Left lung (tissue), 10 donors: ENCODE results near the gene NAP1L4. TPM values are rescaled to one million over a fixed set of nuclear protein-coding genes. Genes with fewer than 3 reads are reported as not detected.

Experiments used
- ATAC-seq: fragments of 200-7000 bp; cut with Tn5 transposase; one replicate; pipeline ENCODE4 v1.9.1; 2020; ENCODE audit warnings: moderate library complexity
- DNase-seq, 4 donors: peaks; one replicate each; pipeline ENCODE4 v3.0.0-alpha.2; 2013 to 2020
- H3K27ac ChIP-seq, 2 donors: fragments of 200-600 bp; sonication (generic) in 1 of 2; one replicate each; pipeline versions ENCODE4 v1.5.0 to v1.8.0; 2020 to 2021
- H3K27me3 ChIP-seq, 2 donors: fragments of 200-600 bp; sonication (generic) in 1 of 2; one replicate each; pipeline versions ENCODE4 v1.5.0 to v1.8.0; 2020 to 2021
- H3K36me3 ChIP-seq, 2 donors: fragments of 200-600 bp; sonication (generic) in 1 of 2; one replicate each; pipeline versions ENCODE4 v1.5.0 to v1.8.0; 2020 to 2021
- H3K4me1 ChIP-seq, 2 donors: fragments of 200-600 bp; one replicate each; pipeline ENCODE4 v1.8.0; 2021
- H3K4me3 ChIP-seq, 2 donors: fragments of 200-600 bp; sonication (generic) in 1 of 2; one replicate each; pipeline versions ENCODE4 v1.5.0 to v1.8.0; 2020 to 2021; ENCODE audit warnings: mild to moderate bottlenecking in 1 of 2
- H3K9me3 ChIP-seq, 2 donors: fragments of 200-600 bp; sonication (generic) in 1 of 2; one replicate each; pipeline versions ENCODE4 v1.5.0 to v1.8.0; 2020 to 2021
- intact Hi-C, 2 donors: fragments of 100-400 bp; cut with DNase I; formaldehyde crosslinking; loops; one replicate each; pipeline versions ENCODE4 v1.11.2 to v1.14.2; 2022
- polyA plus RNA-seq, 6 donors: library from polyadenylated mRNA; unstranded; fragments of 120-200 nt; gene quantifications; one replicate each; pipeline ENCODE4 v1.2.1, GENCODE V29; 2013; ENCODE audit not compliant: insufficient read length in 6 of 6
- total RNA-seq, 2 donors: library from RNA; stranded (reverse); fragmentation: NEBNext Ultra II Directional; extraction: Animal tissue kit (Norgen Biotek cat#: 25700); gene quantifications; one replicate each; pipeline ENCODE4 v1.2.1, GENCODE V29; 2021
- TF ChIP-seq, protein P1 (sequence below), 2 donors: fragments of 200-600 bp; sonication (generic) in 1 of 2; IDR thresholded peaks; one replicate each; pipeline versions ENCODE4 v1.5.0 to v1.8.0; 2021; ENCODE audit warnings: antibody characterized with exemption in 2 of 2
- donor health status: DM: no; HTN: yes; CAD: no.
- donor health status: DM: no; HTN: no; CAD: no.

Gene NAP1L4
- total and polyA plus RNA-seq, 8 donors: 101 to 204 (median 180) TPM

DNA sequence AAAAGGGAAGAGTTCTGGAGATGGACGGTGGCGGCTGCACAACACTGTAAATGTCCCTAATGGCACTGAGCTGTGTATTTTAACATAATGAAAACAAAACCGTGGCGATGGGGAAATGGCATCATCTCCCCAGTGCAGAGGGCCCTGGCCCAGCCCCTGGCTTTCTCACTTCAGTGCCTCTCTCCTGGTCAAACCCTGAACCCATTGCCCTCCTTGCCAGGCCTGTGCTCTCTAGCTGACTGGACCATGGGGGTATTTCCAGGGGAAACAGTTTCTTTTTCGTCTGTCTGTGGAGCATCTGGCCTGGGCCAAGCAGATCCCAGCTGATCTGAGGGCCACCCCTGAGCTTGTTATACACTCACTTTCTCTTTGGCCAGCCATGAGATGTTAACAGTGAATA is 17.4 kb upstream of the NAP1L4 start:
- no peak overlapping the region for H3K27ac ChIP-seq
- H3K4me1 ChIP-seq: no peaks in the 10 kb centered on the region
- no peak overlapping the region for H3K4me3 ChIP-seq
- ATAC-seq (no peak), DNase-seq (peak in 1 of 4 donors; percentile 14)
- no peaks in the 10 kb centered on the region for H3K9me3 ChIP-seq
- TF ChIP-seq, protein P1, sequence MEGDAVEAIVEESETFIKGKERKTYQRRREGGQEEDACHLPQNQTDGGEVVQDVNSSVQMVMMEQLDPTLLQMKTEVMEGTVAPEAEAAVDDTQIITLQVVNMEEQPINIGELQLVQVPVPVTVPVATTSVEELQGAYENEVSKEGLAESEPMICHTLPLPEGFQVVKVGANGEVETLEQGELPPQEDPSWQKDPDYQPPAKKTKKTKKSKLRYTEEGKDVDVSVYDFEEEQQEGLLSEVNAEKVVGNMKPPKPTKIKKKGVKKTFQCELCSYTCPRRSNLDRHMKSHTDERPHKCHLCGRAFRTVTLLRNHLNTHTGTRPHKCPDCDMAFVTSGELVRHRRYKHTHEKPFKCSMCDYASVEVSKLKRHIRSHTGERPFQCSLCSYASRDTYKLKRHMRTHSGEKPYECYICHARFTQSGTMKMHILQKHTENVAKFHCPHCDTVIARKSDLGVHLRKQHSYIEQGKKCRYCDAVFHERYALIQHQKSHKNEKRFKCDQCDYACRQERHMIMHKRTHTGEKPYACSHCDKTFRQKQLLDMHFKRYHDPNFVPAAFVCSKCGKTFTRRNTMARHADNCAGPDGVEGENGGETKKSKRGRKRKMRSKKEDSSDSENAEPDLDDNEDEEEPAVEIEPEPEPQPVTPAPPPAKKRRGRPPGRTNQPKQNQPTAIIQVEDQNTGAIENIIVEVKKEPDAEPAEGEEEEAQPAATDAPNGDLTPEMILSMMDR (IDR thresholded peaks at IDR 0.05): no peak
- no peaks in the 10 kb centered on the region for H3K27me3 ChIP-seq
- H3K36me3 ChIP-seq: peaks cover 0 to 100% of the 10 kb centered on the region in 2 donors
- intact Hi-C loops: no loop called here

DNA sequence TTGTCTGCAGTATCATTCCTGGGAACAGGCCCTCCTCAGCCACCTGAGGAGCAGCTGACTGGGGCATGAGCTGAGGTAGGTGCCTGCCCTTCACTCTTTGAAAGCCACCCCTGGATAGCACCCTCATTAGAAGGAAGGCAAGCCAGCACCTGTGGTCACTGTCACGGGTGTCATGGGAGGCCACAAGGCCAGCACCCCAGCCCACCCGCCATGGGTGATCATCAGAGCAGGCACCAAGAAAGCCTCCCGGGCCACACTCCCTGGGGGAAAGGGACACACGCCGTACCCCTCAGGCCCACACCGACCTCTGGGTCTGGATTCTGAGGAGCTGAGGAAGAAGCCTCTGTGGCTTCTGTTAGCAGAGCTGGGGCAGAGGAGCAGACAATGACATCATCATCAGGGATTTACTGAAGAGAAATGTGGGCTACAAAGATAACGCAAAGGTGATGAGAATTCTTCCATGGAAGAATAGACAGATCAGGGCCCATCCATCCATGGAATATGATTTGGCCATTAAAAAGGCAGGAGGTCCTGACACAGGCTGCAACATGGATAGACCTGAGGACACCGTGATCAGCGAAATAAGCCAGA is 16.7 kb upstream of the NAP1L4 start:
- Histone ChIP-seq H3K27ac (no peak overlapping the region), H3K4me3 (no peak overlapping the region), H3K4me1 (no peaks in the 10 kb centered on the region), H3K9me3 (no peaks in the 10 kb centered on the region), H3K36me3 (peaks cover 0 to 100% of the 10 kb centered on the region in 2 donors), H3K27me3 (no peaks in the 10 kb centered on the region)
- DNase-seq (peak in 1 of 4 donors; percentile 19), ATAC-seq (no peak)
- TF ChIP-seq, protein P1 (IDR thresholded peaks at IDR 0.05): no peak
- intact Hi-C loops: no loop called here

DNA sequence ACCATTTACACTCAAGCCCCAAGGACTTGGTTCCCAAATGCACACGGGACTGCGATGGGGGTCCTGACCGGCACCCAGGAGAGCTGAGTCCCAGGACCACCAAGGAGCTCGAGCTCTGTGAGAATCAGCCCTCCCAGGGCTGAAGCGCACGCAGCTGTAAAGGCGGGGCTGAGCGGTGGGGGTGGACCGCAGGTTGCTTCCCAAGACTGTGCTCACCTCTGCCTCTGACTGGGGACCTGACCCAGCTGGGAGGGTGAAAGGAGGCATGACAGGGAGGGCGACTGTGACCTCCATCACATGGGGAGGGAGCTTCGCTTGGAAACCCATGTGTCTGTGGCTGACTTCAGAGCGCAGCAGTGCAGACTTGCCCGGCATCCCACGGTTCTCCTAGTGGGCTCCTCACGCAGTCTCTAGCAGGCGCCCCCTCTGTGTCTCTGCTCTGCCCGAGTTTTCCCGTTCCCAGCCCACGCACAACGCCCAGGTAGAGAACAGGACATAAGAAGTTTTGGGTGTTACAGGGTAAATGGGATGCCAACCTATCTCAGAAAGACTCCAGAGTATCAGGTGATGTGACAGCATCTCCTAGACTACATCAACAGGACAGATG is 15.4 kb upstream of the NAP1L4 start:
- Histone ChIP-seq H3K27ac (no peak overlapping the region), H3K36me3 (peaks cover 0 to 100% of the 10 kb centered on the region in 2 donors), H3K27me3 (no peaks in the 10 kb centered on the region), H3K4me3 (no peak overlapping the region), H3K9me3 (no peaks in the 10 kb centered on the region), H3K4me1 (peaks cover 0 to 6% of the 10 kb centered on the region in 2 donors)
- DNase-seq (no peak), ATAC-seq (no peak)
- TF ChIP-seq, protein P1 (IDR thresholded peaks at IDR 0.05): no peak
- intact Hi-C loops: no loop called here

DNA sequence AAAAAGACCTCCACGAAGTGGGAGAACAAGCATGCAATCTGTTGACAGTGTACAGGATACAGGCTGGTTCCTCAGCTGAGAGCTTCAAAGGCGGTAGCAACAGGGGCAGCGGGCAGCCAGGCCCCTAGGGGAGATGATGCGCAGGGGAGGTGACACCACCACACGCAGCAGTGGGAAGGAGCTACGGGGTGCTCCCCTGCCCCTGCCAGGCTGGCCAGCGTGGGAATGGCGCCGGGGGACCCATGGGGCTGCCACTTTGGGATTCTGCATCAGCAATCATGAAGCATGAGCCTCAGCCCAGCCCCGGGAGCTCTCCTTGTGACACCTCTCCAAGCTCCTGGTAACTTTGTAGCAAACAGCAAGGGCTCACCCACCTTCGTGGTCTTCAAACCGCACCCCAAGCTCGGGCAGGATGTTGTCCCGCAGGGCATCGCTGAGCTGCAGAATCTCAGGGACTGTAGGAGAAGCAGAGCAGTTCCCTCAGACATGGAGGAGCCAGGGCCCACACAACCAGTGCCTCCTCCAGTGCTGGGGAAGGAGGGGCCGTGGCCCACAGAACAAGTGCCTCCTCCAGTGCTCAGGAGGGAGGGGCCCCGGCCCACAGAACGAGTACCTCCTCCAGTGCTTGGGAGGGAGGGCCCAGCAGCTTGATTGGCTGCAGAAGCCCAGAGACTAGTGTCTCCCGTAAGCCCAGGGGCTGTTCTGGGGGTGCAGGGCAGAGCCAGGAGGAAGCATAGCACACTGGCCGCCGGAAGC is 14.6 kb upstream of the NAP1L4 start:
- intact Hi-C loops: no loop called here
- no peak overlapping the region for H3K4me3 ChIP-seq
- TF ChIP-seq, protein P1 (IDR thresholded peaks at IDR 0.05): no peak
- no peaks in the 10 kb centered on the region for H3K27me3 ChIP-seq
- peaks cover 0 to 10% of the 10 kb centered on the region in 2 donors for H3K4me1 ChIP-seq
- peak overlapping the region in 1 of 2 donors; percentile 6 for H3K27ac ChIP-seq
- H3K36me3 ChIP-seq: peaks cover 0 to 100% of the 10 kb centered on the region in 2 donors
- no peaks in the 10 kb centered on the region for H3K9me3 ChIP-seq
- peak; percentile 94 for ATAC-seq
- DNase-seq: peak in 3 of 4 donors; percentile 52 to 86 (median 75)

DNA sequence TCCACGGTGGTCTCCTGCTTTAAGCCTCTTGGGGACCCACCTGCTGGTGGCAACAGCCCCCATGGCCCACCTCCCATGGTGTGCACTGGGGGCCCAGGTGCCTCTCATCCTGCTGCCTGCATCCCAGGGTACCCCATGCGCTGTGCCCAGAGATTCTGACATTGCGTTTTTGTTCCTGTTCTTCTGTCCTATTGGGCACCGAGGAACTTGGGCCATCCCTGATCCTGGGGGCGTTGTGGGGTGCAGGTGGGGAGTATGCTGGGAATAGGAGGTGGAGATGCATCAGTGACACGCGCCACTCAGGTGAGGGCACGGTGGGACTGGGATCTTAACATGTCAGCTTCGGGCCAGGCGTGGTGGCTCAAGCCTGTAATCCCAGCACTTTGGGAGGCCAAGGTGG is 12.4 kb upstream of the NAP1L4 start:
- TF ChIP-seq, protein P1 (IDR thresholded peaks at IDR 0.05): no peak
- ATAC-seq: no peak
- H3K4me3 ChIP-seq: no peak overlapping the region
- H3K27ac ChIP-seq: no peak overlapping the region
- H3K9me3 ChIP-seq: no peaks in the 10 kb centered on the region
- intact Hi-C loops: no loop called here
- no peaks in the 10 kb centered on the region for H3K27me3 ChIP-seq
- no peak for DNase-seq
- peaks cover 0 to 10% of the 10 kb centered on the region in 2 donors for H3K4me1 ChIP-seq
- H3K36me3 ChIP-seq: peaks cover 0 to 100% of the 10 kb centered on the region in 2 donors
